ENCODE measurements around the gene TNMD.
A peak's percentile ranks its signal among the peaks of the same experiment; 100 is the strongest.

Gene TNMD

GRCh38 chrX:100615005-100615404 lies 30.3 kb downstream of the TNMD start:
- peak; percentile 3 for DNase-seq (ENCODE audit: low spot score)
- ChIA-PET CTCF (interaction anchor here (0.8 to 1.1 kb wide), 2 partner anchors 21 to 154 kb away, joined by 3 read pairs; partner anchors contain the start of gene TSPAN6), POLR2A (ENCODE audit: low non-redundant PET) (no interaction called here)

GRCh38 chrX:100623001-100623400 lies 38.3 kb downstream of the TNMD start:
- CTCF ChIA-PET, result no interaction called here
- POLR2A ChIA-PET (ENCODE audit: low non-redundant PET), result no interaction called here
- TF ChIP-seq, protein P1, sequence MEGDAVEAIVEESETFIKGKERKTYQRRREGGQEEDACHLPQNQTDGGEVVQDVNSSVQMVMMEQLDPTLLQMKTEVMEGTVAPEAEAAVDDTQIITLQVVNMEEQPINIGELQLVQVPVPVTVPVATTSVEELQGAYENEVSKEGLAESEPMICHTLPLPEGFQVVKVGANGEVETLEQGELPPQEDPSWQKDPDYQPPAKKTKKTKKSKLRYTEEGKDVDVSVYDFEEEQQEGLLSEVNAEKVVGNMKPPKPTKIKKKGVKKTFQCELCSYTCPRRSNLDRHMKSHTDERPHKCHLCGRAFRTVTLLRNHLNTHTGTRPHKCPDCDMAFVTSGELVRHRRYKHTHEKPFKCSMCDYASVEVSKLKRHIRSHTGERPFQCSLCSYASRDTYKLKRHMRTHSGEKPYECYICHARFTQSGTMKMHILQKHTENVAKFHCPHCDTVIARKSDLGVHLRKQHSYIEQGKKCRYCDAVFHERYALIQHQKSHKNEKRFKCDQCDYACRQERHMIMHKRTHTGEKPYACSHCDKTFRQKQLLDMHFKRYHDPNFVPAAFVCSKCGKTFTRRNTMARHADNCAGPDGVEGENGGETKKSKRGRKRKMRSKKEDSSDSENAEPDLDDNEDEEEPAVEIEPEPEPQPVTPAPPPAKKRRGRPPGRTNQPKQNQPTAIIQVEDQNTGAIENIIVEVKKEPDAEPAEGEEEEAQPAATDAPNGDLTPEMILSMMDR (conservative IDR thresholded peaks at IDR 0.05; ENCODE audit: low read depth), result no peak
- H3K27ac ChIP-seq, result no peak overlapping the region
- no peak for DNase-seq (ENCODE audit: low spot score)

More at GRCh38 chrX:100615005-100615404, 30.3 kb downstream of the TNMD start:
- H3K27ac ChIP-seq, result no peak overlapping the region
- TF ChIP-seq, protein P1 (conservative IDR thresholded peaks at IDR 0.05; ENCODE audit: low read depth), result no peak

DNA sequence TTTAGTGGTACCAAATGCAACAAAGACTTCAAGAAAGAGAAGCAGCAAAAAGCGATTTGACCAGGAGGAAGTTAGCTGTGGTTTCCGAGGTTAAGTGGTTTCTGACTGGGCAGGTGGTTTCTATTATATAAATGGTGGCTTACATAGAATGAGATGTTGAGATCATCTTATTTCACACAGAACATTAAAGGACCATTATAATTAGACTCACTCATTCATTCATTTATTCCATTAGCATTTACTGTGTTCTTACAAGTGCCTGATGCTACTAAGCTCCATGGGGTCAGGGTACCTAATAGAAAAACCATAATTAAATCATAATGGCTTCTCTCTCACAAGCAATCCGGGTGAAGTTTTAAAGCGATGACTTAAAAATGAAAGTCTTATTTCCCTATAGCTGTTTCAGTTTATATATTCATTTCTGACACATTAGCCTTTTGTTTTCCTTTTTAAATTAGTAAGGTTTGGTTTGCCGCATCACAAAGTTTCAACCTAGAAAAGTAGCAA lies 41.3 kb downstream of the TNMD start:
- ChIA-PET POLR2A (ENCODE audit: low non-redundant PET) (no interaction called here), CTCF (interaction anchor here (0.7 kb wide), 1 partner anchor 149 kb away, joined by 3 read pairs; no protein-coding TSS in a partner anchor)
- no peak overlapping the region for H3K27ac ChIP-seq
- DNase-seq (ENCODE audit: low spot score), result no peak
- TF ChIP-seq, protein P1 (conservative IDR thresholded peaks at IDR 0.05; ENCODE audit: low read depth), result no peak

- TF ChIP-seq, protein P1 (conservative IDR thresholded peaks at IDR 0.05; ENCODE audit: low read depth), result no peak
- ChIA-PET POLR2A (ENCODE audit: low non-redundant PET) (no interaction called here), CTCF (no interaction called here)
- no peak for DNase-seq (ENCODE audit: low spot score)
- H3K27ac ChIP-seq, result no peak overlapping the region
These were observed 50.3 kb downstream of the TNMD start for GRCh38 chrX:100635040-100635439.

- CTCF ChIA-PET, result interaction anchor here (0.6 to 1.6 kb wide), 6 partner anchors 8 to 37 kb away, joined by 3 to 5 read pairs (median 3); no protein-coding TSS in a partner anchor
- DNase-seq (ENCODE audit: low spot score), result no peak
- TF ChIP-seq, protein P1 (conservative IDR thresholded peaks at IDR 0.05; ENCODE audit: low read depth), result no peak
- POLR2A ChIA-PET (ENCODE audit: low non-redundant PET), result no interaction called here
- H3K27ac ChIP-seq, result peak overlapping the region; percentile 30; the same call in 1 of the 2 replicates
These were observed 51.2 kb downstream of the TNMD start for GRCh38 chrX:100635989-100636320.

DNA sequence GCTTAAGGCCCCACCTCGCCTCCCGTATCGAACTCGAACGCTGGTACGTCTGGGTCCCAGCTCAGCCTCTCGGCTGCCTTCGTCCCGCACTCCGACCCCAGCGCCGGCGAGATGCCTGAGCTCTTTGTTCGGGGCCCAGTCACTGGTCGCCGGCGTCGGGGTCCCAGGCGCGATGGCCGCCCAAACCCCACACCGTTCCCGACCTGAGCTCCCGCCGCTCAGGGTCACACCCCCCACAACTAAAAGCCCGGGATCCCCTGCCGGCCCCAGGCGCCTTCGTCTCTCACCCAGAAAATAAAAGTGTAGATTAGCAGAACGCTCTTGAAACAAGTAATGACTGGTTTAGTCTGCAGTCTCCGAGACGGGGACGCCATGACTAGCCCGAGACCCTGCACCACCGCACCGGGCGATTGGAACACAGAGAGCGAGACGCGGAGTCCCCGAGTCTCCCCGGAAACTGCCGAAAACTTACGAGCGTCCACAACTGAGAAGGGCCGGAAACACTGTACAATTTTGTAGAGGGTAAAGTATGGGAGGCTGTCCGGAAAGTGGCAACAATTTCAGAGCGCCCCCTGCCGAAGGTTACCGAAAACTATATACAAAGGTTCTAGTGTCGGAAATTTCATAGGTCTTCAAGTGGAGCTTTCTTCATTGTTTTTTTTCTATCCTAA lies 51.7 kb downstream of the TNMD start, which contains the start of gene TSPAN6:
Gene TSPAN6 (minus strand): TSS at position 486 of the 671 bp plus-strand sequence. CDS start 112 bp downstream, at position 374.
- peak; percentile 79 for DNase-seq (ENCODE audit: low spot score)
- TF ChIP-seq, protein P1 (conservative IDR thresholded peaks at IDR 0.05; ENCODE audit: low read depth), result peak; percentile 42
- POLR2A ChIA-PET (ENCODE audit: low non-redundant PET), result interaction anchor here (0.6 kb wide), 1 partner anchor 48 kb away, joined by 9 read pairs; no protein-coding TSS in a partner anchor
- peak within 1 kb of the TSS; percentile 30; the same call in 1 of the 2 replicates for H3K27ac ChIP-seq
- CTCF ChIA-PET, result interaction anchor here (0.6 to 1.6 kb wide), 12 partner anchors 9 to 183 kb away, joined by 3 to 6 read pairs (median 3); partner anchors contain the start of gene TNMD
